Measurements from ENCODE around the gene FBXW11.

Gene FBXW11

DNA sequence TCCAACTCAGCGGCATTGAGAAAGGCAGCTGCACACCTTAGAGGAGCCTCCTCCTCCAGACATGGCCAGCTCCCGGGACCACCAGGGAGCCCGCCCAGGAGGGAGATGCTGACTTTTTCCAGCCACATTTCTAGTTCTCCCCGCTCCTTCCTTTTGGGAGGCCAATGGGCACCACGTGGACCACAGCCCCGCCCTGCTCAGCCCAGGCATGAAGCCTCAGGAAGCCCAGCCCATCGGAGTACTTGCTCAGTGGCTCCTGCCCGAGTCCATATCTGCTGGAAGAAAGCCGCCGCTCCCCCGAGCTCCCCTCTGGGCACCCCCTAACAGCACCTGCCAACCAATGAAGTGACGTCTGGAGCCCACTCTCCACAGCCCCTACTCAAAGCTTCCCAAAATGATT is 168.4 kb downstream of the FBXW11 start:
- DNase-seq: no peak

DNA sequence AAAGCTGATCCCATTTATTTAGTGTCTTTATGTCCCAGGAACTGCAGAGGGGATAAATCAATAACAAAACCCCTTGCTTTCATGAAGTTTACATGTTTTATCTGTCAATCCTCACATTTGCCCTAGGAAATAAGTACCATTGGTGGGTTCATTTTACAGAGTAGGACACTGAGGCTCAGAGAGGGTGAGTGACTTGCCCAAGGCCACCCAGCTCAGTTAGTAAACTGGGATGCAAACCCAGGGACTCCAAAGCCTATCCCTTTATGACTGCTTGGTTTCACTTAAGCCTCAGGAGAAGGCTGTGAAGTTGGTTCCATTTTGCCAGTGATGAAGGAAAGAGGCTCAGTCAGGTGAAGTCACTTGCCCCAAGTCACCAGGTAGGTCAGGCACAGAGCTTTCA is 168.9 kb downstream of the FBXW11 start:
- DNase-seq: no peak

DNA sequence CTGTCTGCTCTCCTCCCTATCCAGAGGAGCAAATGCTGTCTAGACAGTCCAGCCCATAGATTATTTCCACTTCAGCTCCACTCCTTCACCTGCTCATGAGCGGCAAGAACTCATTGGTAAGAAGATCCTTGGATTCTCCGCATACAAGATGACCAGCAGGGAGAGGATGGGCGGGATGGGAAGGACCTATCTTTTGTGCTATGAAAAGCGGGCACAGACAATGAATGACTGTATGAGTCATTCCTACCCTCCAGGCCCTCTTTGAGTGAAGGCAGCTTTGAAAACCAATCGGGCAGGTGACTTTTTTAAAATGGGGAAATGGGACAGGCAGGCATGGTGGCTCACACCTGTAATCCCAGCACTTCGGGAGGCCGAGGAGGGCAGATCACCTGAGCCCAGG is 171.4 kb downstream of the FBXW11 start:
- DNase-seq: no peak

GRCh38 chr5:171834461-171834860 is 172.0 kb downstream of the FBXW11 start:
- DNase-seq: no peak

DNA sequence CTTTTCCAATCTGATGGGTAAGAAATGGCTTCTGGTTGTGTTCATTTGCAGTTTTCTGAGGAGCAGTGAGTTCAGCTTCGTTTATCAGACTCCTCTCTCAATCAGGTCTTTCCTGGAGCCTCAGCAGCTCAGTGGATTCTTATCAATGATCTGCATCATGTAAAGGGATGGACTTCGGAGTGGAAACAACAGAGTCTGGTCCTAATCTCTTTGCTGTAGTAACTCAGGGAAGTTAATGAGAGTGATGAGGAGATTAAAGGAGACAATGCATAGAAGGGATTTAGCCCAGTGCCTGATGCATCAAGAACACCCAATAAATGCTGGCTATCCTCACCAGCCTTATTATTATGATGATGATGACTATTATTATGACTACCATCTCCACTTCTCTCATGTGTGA is 173.7 kb downstream of the FBXW11 start:
- DNase-seq: no peak

DNA sequence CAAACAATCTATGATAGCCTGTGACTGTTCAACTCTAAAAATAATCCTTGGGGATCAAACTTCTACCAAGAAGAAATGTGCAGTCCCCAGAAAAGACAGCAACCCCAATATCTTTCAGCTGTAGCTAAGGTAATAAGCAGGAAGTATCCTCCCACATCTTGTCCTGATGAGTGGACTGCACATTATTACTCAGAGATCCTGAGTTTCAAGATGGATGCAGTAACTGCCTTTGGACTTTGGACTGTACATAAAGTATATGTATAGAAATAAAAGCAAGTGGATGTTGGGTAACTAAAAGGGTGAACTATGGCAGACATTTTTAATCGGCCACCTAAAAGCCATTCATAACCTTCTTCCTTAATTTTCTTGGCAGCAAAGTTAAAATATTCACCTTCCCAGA is 175.8 kb downstream of the FBXW11 start:
- DNase-seq: no peak

DNA sequence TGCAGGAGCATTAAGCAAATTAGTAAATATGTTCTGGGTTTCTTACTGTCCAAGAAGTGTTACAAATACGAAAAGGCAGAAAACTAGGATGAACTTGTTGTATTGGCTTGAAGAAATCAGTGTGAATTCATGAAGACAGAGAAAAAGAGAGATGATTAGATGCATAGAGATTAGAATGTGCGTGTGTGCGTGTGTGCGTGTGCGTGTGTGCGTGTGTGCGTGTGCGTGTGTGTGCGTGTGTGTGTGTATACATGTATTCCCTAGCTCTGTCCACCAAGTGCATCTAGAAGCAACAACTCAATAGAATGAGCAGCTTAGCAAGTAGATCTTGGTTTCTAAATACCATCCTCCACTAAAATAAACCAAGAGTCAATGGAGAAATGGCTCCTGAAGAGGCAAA is 179.3 kb downstream of the FBXW11 start:
- DNase-seq: no peak

DNA sequence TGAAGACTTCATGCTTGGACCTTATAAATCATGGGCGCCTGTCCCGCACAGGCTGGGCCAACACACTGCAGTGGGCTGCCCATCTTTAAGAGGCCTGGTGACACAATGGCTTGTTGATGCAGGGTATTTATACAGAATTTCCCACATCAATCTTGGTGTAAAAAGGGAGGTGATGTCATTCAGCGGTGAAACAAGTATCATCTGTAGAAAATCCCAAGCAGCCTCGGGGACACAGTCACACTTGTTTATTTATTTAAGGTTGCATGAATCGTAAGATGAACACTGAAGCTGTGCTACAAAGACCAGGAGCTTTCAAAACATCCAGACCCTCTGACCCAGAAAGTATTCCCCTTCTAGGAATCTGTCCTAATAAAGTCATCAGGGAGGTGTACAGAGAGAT is 180.3 kb downstream of the FBXW11 start:
- no peak for DNase-seq

- no peak for DNase-seq
Measured at GRCh38 chr5:171825051-171825450, 181.4 kb downstream of the FBXW11 start.

DNA sequence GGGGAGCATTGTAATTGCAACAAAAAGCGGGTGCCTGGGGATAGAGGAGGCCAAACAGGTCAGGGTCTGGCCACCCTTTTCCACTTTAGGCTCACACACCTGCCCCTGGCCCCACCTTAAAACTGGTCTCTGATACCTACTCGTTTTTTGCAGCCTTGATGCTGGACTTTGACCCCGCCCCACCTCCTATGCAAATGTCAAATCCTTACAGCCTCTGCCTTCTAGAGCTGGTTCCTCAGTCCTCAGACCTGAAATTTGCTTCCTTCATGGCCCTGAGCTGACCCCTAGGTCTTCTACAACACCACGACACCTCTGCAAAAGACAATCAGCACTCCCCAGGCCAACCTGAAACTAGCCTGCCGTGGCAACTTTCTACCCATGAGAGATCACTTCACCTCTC is 183.2 kb downstream of the FBXW11 start:
- no peak for DNase-seq

- DNase-seq: no peak
Measured at GRCh38 chr5:171821286-171821685, 185.2 kb downstream of the FBXW11 start.

DNA sequence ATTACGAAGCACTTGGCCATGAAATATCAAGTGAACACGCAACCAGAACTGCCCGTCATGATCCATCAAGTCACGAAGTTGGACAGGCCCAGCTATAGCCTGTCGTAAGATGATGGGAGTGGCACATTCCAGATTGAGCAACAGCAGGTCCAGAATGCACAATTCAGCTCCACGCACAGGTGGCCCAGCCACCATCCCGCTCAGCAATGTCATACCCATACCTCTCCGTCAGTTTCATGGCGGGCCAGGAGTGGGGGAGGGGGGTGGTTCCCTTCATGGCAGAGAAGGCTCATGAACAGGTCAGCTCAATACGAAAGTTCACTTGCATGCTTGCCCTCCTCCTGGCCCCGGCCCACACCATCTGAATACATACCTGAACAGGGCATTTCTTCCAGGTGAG is 185.9 kb downstream of the FBXW11 start:
- DNase-seq: no peak

GRCh38 chr5:171816666-171817065 is 189.8 kb downstream of the FBXW11 start:
- DNase-seq: no peak

- no peak for DNase-seq
Measured at GRCh38 chr5:171813813-171814490, 192.5 kb downstream of the FBXW11 start.

DNA sequence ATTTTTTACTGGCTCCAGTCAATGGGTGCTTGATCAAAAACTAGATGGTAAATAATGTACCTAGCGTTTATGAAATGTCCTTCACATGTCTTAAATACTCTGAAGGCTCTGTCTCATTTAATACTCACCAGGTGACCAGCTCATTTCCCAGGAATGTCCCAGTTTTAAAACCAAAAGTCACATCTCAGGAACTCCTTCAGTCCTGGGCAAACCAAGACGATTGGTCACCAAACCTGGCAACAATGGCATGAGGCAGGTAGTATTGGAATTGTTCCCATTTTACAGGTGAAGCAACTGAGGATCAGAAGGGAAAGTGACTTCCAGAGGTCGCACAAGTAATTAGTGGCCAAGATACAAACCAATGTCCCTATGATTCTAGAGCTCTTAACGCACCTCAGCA is 193.2 kb downstream of the FBXW11 start:
- DNase-seq: no peak
